ENCODE measurements around the gene HMGCL.
"Not testable (repeated sequence)": the region's sequence is repeated elsewhere in the genome, so short reads cannot be mapped to it uniquely, and the experiment has no call there.

The HMGCL gene

DNA sequence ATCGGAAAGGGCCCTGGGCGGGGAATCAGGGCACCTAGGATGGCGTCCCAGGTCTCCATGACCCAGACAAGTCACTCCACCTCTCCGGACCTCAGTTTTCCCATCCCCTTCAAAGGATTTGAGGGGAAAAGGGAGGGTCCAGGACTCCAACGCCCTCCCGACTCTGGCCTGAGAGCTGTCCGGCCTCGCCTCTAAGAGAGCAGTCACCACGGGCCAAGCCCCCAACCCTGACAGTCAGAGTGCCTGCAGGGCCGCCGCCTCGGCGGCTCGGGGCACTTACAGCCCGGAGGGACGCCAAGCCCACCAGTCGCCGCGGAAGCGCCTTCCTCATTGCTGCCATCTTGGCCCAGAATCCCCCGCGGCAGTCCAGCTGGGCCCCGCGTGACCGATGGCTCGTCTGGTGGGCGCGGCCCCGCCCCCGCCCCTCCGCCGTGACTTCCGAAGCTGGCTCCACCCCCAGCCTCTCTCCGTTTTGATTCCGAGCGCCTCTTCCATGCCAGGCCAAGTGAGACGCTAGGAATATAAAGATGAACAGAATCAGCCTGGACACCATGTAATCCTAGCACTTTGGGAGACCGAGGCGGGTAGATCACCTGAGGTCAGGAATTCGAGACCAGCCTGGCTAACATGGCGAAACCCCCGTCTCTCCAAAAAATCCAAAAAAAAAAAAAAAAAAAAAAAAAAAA, at the start of gene HMGCL:
HMGCL (minus strand) TSS at position 354 of the 686 bp plus-strand sequence; CDS start at position 340, 14 bp downstream.
- peak; percentile 96 for DNase-seq (ENCODE audit: low spot score)

DNA sequence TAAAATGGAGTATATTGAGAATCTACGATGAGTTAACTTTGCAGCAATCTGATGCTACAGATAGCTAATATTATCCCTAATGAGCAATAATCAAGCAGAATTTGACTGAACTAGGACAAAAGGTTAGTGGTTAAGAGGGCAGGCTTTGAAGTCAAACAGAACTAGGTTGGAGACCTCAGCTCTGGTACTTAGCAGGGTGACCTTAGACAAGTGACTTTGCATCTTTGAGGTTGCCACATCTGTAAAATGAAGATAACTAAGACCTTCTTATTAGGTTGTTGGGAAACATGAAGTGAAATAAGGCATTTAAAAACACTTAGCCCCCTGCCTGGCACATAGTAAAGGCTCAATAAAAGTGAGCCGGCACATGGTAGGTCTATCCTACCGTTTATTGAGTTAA, 47.2 kb upstream of the HMGCL start:
- no peak for DNase-seq (ENCODE audit: low spot score)

DNA sequence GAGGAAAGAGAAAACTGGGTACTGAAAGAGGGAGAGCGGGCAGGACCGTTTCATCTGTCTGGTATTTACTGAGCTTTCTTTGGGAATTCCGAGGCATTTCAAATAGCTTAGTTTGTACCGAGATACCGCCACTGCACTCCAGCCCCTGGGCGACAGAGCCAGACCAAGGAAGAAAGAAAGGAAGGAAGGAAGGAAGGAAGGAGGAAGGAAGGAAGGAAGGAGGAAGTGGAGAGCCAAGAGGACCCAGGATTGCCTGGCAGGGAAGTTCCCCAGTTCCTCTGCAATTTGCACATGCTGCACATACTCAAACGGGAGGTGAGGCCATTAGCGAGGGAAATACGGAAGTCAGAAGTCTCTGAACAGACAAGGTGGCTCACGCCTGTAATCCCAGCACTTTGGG, 43.8 kb upstream of the HMGCL start:
- no peak for DNase-seq (ENCODE audit: low spot score)

DNA sequence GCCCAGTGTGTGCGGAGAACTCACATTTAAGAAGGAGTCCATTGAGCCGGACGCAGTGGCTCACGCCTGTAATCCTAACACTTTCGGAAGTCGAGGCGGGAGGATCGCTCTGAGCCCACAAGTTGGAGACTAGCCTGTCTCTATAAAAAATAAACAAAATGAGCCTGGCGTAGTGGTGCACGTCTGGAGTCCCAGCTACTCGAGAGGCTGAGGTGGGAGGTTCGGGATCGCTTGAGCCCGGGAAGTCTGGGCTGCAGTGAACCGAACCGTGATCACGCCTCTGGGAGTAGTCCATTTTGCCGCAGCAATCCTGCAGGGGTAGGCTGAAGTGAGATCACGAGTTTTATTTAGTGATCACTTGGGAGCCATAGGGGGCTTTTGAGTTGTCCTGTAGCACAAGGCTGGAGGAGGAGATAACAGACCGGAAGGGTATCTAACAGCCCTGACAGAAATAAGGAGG, 43.4 kb upstream of the HMGCL start:
- DNase-seq (ENCODE audit: low spot score) = peak; percentile 38

DNA sequence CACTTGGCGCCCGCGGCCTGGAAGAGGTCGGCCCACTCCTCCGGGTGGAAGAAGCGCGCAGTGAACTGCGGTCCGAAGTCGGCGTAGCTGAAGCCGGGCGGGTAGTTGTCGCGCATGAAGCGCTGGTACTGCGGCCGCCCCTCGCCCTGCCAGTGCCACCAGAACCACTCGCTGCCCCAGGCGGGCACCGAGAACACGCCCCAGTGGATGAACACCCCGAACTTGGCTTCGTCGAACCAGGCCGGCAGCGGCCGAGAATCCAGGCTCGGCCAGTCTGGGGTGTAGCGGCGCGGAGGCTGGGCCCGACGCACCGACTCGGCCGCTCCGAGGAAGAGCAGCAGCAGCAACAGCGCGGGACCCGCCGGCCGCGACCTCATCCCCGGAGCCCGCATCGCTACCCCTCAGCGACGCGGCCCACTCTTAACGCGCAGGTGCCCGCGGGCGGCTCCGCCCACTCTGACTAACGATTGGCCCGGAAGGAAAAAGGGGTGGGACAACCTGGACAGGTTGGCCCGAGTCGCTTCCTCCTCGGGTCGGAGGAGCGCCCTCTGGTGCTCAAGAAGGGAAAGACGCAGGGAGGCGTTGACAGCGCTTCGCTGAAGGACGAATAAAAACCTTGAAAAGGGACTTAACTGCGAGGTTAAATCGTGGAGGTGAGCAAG, 42.8 kb upstream of the HMGCL start, which contains the start of gene FUCA1:
FUCA1 (minus strand) TSS at position 396 of the 662 bp plus-strand sequence; CDS start at position 392, 4 bp downstream.
- DNase-seq (ENCODE audit: low spot score) = peak; percentile 95

DNA sequence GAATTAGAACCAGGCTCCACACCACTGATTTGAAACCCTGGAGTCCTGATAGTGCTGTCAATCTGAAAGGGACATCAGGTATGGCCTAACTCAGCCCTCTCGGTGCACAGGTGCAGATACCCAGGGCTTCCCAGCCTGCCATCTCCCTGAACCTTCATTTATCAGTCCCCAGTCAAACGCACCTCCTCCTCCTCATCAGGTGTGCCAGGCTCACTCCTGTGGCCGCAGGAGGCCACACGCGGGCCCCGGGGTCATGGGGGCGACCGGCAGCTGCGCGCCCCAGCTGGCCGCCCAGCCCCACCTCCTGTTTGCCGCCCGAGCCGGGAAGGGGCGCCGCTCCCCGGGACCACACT, 42.3 kb upstream of the HMGCL start:
- no peak for DNase-seq (ENCODE audit: low spot score)

DNA sequence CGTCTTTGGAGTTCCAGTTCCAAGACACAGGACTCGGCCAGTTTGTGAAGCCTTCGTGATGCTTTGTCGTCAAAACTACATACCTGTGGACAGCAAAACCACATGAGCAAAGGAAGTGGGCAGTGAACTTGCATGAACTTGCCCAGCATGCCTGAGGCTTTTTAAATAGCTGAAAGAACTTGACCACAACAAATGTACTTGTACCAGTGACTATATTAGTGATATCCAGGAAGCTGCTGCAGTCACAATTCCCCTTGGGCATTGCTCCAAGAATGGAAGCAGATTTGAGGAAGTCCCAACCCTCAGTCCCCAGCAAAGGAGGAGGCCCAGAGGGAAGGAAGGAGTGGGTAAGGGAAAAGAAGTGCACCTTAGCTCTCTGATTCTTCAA, 40.3 kb upstream of the HMGCL start:
- DNase-seq (ENCODE audit: low spot score) = no peak

DNA sequence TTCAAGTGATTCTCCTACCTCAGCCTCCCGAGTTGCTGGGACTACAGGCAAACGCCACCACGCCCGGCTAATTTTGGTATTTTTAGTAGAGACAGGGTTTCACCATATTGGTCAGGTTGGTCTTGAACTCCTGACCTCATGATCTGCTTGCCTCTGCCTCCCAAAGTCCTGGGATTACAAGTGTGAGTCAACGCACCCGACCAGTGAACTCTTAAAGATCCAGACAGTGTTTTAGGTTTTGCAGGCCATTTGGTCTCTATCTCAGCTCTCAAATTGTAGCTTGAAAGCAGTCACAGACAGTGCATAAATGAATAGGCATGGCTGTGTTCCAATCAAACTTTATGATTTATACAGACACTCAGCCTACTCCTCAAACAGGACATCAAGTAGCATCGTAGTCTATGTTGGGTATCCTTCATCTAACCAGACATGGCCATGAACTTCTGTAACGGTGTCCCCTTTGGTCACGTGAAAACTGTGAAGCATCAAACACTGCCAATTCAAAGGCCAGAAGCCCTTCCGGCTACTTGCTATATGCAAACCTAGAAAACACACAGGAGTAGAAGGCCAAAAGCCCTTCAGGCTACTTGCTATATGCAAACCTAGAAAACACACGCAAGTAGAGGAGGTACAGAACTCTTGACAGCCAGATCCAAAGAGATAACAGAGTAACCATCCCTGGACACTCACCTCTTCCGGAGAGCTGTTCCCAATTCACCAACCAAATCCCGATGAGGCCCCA, 39.7 kb upstream of the HMGCL start:
- DNase-seq (ENCODE audit: low spot score) = no peak

DNA sequence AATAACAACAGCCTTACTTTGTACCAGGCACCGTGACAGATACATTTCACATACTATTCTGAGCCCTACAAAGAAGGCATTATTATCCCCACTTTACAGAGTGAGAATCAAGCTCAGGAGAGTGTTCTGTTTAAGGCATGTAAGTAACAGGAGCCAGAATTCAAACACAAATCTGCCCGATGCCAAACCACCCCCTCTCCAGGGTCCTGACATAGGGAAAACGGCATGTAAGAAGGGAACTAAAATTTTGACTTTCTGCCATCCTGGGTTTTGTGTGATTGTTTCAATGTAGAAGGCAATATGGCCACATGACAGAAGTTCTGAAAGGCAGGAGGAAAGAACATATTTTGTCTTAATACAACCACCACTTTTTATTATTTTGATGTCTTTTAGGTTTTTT, 37.4 kb upstream of the HMGCL start:
- no peak for DNase-seq (ENCODE audit: low spot score)

DNA sequence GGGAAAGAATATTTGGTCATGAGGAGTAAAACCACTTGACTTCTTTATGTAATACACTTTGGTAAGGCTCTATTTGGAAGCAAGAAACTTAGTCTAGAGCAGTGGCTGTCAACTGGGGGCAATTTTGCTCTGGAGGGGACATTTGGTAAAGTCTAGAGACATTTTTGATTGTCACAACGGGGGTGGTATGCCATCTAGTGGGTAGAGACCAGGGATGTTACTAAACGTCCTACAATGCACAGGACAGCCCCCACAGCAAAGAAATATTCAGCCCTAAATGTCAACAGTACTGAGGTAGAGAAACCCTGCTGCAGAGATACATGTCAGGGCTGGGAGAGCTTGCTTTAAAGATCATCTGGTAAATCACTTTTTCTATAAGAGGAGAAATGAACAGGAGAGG, 29.3 kb upstream of the HMGCL start:
- DNase-seq (ENCODE audit: low spot score) = no peak

DNA sequence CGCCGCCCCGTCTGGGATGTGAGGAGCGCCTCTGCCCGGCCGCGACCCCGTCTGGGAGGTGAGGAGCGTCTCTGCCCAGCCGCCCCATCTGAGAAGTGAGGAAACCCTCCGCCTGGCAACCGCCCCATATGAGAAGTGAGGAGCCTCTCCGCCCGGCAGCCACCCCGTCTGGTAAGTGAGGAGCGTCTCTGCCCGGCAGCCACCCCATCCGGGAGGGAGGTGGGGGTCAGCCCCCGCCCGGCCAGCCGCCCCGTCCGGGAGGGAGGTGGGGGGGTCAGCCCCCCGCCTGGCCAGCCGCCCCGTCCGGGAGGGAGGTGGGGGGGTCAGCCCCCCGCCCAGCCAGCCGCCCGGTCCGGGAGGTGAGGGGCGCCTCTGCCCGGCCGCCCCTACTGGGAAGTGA, 27.9 kb upstream of the HMGCL start:
- not testable (repeated sequence) for DNase-seq (ENCODE audit: low spot score)

DNA sequence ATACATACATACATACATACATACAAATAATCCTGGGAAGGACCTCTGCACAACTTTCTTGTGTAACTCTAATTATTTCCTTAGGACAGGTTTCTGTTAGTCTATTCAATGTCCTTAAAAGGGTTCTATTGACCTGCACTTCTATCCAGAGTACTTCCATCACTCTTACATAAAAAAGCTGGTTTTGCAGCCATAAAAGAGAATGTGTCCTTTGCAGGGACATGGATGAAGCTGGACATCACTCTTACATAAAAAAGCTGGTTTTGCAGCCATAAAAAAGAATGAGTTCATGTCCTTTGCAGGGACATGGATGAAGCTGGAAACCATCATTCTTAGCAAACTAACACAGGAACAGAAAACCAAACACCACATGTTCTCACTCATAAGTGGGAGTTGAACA, 26.2 kb upstream of the HMGCL start:
- not testable (repeated sequence) for DNase-seq (ENCODE audit: low spot score)

DNA sequence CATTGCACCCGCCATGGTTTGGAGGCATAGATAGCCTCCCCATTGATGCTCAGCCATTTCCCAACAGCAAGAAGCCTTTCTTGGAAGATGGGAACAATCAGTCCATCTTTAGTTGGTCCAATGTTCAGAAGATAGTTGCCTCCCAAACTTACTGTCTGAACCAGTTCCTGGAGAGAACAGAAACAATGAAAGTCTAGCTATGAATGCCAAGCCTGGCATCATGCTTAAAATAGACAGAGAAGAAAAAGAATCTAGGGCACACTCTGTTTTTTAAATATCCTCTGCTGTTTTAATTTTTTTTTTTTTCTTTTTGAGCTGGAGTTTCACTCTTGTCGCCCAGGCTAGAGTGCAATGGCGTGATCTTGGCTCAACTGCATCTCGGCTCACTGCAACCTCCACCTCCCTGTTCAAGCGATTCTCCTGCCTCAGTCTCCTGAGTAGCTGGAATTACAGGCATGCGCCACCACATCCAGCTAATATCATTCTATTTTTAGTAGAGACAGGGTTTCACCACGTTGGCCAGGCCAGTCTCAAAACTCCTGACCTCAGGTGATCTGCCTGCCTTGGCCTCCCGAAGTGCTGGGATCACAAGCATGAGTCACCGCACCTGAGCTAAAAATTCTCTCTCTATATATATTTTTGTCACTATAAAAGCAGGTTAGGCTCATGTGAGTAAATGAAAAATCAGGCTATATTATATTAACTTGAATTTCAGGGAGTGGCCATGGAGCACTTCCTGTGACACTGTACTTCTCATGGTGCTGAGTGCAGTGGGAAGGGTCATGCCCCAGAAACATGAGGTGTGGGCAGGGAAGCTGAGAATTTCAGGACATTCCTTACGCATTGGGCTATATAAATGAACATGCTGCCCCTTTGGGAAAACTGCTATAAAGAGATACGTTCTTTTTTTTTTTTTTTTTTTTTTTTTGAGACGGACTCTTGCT, 23.7 kb upstream of the HMGCL start:
- no peak for DNase-seq (ENCODE audit: low spot score)

DNA sequence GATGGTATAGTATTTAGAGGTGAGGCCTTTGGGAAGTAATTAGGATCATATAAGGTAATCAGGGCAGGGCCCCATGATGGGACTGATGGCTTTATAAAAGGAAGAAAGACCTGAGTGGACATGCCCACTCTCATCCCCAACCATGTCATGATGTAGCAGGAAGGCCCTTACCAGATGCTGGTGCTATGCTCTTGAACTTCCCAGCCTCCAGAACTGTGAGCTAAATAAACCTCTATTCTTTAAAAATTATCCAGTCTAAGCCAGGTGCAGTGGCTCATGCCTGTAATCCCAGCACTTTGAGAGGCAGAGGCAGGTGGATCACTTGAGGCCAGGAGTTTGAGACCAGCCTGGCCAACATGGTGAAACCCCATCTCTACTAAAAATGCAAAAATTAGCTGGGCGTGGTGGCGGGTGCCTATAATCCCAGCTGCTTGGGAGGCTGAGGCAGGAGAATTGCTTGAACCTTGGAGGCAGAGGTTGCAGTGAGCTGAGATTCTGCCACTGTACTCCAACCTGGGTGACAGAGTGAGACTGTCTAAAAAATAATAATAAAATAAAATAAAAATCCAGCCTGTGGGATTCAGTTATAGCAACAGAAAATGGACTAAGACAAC, 22.4 kb upstream of the HMGCL start:
- not testable (repeated sequence) for DNase-seq (ENCODE audit: low spot score)

DNA sequence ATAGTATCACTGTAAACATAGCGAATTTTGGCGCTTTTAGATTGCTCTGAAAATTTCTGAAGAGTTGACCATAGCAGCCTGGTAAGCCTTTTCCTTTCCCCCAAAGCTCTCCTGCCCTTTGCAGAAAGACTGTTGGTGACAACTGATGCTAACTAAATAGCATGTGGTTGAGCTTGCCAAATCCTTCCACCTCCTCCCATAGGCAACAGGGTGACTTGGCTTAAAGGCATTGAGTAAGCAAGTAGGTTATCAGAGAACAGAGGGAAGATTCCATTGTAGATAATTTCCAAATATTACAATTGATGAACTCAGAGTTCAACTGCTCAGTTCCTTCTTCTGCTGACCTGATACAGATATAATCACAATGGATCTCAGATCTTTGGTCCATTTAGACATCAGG, 19.9 kb upstream of the HMGCL start:
- no peak for DNase-seq (ENCODE audit: low spot score)

DNA sequence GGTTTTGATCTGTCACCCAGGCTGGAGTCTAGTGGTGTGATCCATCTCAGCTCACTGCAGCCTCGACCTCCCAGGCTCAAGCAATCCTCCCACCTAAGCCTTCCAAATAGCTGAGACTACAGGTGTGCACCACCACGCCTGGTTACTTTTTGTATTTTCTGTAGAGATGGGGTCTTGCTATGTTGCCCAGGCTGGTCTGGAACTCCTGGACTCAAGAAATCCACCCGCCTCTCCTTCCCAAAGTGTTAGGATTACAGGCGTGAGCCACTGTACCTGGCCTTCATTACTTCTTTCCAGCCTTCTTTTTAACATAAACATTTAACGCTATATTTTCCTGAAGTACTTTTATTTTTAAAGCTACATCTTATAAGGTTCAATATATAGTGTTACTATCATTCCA, 18.4 kb upstream of the HMGCL start:
- no peak for DNase-seq (ENCODE audit: low spot score)

DNA sequence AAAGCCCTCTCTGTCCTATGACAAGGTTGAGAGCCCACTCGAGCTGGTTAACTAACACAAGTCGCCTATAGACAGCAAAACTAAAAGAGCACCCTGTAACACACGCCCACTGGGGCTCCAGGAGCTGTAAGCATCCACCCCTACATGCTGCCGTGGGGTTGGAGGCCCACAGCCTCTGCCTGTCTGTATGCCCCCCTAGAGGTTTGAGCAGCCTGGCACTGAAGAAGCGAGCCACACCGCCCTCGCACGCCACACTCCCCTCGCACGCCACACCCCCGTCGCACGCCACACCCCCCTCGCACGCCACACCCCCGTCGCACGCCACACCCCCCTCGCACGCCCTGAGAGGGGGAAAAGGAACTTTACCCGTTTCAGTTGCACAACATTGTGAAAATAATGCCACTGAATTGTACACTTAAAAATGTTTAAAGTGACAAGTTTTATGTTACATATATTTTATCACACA, 13.2 kb upstream of the HMGCL start:
- peak; percentile 75 for DNase-seq (ENCODE audit: low spot score)

DNA sequence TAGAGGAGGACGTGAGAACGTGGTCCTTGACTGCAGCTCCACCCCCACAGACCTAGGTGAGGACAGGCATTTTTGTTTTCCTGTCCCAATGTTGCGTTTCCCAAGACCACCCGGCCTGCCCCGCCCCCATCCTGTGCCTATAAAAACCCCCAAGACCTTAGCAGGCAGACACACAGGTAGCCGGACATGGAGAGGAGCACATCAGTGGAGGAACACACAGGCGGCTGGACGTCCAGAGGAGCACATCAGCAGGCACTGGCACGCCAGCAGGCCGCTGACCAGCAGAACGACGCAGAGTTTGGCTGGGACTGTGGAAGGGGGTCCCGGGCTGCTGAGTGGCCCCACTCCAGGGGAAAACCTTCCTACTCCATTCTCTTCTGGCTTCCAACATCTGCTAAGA, 12.7 kb upstream of the HMGCL start:
- DNase-seq (ENCODE audit: low spot score) = no peak

DNA sequence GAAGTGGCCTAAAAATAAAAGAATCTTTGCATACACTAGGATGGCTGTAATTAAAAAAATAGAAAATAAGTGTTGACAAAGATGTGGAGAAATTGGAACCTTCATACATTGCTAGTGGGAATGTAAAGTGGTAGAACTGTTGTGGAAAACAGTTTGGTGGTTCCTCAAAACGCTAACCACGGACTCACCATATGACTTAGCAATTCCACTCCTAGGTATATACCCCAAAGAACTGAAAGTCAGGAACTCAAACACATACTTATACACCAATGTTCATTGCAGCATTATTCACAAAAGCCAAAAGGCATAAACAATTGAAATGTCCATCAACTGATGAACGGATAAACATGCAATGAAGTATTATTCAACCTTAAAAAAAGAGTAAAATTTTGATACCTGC, 10.8 kb upstream of the HMGCL start:
- no peak for DNase-seq (ENCODE audit: low spot score)

DNA sequence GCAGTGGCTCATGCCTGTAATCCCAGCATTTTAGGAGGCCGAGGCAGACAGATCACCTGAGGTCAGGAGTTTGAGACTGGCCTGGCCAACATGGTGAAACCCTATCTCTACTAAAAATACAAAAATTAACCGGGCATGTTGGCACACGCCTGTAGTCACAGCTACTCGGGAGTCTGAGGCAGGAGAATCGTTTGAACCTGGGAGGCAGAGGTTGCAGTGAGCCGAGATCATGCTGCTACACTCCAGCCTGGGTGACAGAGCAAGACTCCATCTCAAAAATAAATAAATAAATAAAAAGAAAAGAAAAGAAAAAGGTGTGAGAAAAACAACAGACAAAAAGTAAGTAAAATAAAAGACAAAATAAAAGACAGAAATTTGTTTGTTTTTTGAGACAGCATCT, 8.9 kb upstream of the HMGCL start:
- DNase-seq (ENCODE audit: low spot score) = not testable (repeated sequence)

DNA sequence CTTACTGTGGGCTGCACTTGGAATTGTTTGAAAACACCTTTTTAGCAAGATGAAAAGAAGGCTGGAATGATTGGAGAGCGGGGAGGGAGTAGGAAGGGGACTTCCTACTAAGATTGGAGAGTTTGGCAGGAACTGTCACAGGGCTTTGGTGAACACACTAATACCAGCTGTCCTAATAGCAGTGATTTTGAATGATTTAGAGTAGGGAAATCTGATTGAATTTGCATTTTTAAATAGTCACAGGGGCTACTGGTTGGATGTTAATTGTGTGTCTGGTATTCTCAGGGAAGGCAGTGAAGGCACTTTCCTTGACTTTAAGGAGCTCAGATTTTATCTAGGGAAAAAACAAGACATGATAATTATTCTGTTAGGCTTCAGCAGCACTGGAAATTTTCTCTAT, 2.5 kb upstream of the HMGCL start:
- DNase-seq (ENCODE audit: low spot score) = no peak
